ENCODE results near the gene NUP88.

The NUP88 gene

GRCh38 chr17:5418858-5419355 is 555 bp downstream of the NUP88 start:
- DNase-seq: peak; percentile 23 to 57

- DNase-seq: no peak
Observed at GRCh38 chr17:5416901-5417300, 2.6 kb downstream of the NUP88 start.

DNA sequence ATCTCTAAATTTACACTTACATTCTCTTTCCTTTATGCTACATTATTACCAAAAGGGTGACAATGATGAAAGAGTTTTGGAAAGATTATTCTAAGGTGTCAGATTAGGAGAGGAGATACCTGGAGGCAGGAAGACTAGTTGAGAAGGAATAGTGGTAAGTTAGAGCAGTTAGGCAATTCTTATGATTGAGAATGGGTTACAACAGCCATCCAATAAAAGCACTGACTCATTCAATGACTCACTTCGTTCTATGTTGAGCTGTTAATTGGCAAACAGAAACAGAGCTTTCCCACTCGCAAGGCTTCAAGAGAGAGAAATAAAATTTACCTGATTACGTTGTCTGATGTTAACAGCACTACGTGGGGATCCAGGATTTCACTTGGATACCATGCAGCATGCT is 5.8 kb downstream of the NUP88 start:
- DNase-seq: no peak

DNA sequence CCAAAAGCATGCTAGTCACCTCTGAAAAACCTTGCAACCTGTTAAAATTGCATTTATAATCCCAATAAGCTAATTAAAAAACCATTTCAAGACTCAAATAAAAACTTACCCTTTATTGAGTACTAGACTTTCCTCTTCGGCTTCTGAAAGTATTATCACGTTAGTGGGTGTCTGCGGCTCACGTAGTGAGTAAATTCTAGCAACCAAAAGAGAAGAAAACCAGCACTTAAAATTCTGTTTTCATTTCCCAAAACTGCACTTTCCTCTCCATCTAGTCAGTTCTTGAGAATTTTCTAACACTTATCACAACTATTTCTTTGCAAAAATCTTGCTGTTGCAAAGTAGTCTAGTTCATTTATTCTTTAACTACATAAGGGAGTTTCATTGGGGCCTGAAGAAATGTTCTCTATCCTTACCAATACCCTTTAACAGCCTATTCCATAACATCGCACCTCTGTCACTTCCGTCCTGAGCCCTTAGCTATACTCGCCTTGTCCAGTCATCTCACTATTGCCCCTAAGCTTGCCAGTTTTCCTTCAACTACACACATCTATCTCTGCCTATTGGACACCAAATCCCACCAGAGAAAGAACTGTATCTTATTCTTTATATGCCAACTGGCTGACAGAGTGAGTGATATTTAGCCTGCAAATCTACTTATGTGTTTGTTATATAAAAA is 8.7 kb downstream of the NUP88 start:
- no peak for DNase-seq

GRCh38 chr17:5408186-5408585 is 11.3 kb downstream of the NUP88 start:
- no peak for DNase-seq

DNA sequence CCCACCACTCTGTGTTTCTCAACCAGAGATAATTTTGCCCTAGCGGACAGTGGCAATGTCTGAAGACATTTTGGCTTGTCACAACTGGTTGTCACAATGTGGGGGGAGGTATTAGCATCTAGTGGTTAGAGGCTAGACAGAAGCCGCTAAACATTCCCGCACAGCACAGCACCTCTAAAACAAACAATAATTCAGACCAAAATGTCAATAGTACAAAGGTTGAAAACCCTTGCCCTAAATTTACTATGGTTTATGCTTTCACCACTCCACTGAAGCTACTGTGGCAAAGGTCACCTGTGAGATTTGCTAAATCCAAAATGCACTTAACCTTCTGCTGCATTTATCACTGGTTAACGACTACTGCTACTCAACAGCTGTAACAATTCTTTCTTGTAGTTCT is 14.1 kb downstream of the NUP88 start:
- DNase-seq: no peak

GRCh38 chr17:5399767-5400166 is 19.7 kb downstream of the NUP88 start:
- DNase-seq: no peak

DNA sequence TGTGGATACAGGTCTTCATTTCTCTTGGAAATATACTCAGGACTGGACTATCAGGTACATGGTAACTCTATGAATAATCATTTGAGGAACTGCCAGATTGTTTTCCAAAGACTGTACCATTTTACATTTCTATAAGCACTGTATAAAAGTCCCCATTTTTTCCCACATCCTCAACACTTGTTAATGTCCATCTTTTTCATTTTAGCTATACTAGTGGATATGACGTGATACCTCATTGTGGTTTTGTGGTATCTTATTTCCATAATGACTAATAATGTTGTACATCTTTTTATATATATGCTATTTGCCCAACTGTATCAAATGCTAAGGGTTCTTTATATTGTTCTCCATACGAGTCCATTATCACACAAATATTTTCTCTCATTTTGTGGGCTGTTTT is 22.9 kb downstream of the NUP88 start:
- no peak for DNase-seq

DNA sequence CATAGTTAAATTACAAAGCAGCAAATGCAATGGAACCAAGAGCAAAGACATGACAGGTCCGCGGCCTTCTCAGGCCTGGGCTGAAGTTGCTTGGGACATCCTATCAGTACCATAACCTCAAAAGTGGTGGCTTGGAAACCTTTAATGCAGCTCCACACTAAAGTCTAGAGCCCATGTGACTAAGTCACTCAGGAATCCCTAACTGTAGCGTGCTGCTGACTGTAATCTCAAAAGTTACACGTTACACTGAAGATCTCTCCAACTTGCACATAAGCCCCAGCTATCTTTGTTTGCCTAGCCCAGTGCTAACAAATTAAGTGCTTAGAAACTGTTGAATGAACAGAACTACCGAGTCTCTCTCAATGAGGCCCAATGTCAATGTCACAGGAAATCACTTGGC is 27.8 kb downstream of the NUP88 start:
- DNase-seq: no peak

GRCh38 chr17:5381542-5381941 is 37.9 kb downstream of the NUP88 start:
- DNase-seq: no peak

GRCh38 chr17:5380491-5381135 is 38.8 kb downstream of the NUP88 start:
- DNase-seq: no peak

GRCh38 chr17:5379351-5380107 is 39.9 kb downstream of the NUP88 start:
- DNase-seq: no peak

GRCh38 chr17:5378566-5379207 is 40.8 kb downstream of the NUP88 start:
- peak; percentile 31 to 45 for DNase-seq

- DNase-seq: no peak
Observed at GRCh38 chr17:5373112-5373511, 46.4 kb downstream of the NUP88 start.

DNA sequence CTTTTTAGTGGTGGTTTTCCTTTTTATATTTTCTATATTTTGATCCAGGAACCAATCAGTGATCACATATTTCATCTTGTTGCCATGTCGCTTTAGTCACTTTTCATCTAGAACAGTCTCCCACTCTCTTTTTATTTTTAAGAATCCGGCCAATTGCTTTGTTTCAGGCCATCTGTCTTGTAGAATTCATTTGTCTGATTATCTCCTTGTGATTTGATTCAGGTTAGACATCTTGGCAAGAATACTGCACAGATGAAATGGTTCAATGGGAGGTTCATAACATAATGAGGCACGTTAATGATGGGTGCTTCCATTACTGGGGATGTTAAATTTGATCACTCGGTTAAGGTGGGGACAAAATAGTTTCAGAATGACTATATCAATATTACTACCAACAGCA is 49.1 kb downstream of the NUP88 start:
- no peak for DNase-seq

DNA sequence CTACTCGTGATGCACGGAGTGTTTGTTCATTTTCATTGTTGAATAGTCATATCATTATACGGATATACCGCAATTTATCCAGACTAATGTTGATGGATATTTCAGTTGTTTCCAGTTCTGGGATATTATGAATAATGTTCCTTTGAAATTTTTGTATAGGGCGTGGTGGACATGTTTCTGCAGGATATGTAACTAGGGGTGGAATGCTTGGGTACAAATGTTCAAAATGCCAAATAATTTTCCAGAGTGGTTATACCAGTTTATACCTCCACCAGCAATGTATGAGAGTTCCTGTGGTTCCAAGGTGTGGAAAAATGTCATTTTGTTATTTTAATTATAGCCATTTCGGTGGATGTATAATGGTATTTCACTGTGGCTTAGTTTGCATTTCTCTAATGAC is 53.6 kb downstream of the NUP88 start:
- no peak for DNase-seq

- DNase-seq: no peak
Observed at GRCh38 chr17:5364696-5365095, 54.8 kb downstream of the NUP88 start.

- no peak for DNase-seq
Observed at GRCh38 chr17:5364156-5364555, 55.3 kb downstream of the NUP88 start.

DNA sequence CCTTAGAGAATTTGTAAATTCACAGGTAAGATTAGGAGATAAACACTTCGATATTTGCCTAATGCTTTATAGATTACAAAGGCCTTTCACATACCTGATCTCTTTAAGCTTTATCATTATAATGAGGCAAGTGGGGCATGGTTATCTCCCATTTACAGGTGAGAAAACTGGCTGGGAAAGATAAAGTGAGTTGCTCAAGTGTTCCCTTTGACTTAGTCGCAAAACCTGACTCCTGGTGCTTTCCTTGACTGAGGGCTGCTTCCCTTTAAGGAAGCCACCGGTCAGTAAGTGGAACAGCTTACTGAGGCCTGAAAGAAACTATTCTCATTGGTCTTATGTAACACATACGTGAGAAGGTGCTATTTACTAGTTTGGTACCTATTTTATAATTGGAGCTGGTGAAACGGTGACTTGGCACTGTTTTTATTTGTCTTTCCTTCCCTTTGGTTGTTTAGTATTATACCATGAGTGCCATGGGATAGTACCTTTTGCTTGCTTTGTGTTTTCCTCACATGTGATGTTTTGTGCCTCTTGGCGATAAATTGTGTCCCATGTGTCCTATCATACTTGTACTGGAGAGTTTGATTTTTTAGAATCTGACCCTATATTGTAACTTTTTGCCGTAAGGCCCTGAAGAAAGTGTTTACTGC is 57.2 kb downstream of the NUP88 start:
- no peak for DNase-seq

DNA sequence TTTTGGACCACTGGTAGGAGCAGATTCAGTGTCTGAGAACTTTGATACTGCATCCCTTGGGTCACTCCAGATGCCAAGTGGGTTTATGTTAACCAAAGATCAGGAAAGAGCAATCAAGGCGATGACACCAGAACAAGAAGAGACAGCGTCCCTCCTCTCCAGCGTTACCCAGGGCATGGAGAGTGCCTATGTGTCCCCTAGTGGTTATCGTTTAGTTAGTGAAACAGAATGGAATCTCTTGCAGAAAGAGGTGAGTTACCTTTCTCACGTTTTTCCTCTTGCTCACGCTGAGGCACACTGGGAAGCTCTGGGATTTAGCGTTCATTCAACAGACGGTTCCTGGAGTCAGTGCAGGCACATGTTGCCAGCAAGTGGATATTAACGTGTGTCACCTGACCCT is 58.0 kb downstream of the NUP88 start:
- no peak for DNase-seq

DNA sequence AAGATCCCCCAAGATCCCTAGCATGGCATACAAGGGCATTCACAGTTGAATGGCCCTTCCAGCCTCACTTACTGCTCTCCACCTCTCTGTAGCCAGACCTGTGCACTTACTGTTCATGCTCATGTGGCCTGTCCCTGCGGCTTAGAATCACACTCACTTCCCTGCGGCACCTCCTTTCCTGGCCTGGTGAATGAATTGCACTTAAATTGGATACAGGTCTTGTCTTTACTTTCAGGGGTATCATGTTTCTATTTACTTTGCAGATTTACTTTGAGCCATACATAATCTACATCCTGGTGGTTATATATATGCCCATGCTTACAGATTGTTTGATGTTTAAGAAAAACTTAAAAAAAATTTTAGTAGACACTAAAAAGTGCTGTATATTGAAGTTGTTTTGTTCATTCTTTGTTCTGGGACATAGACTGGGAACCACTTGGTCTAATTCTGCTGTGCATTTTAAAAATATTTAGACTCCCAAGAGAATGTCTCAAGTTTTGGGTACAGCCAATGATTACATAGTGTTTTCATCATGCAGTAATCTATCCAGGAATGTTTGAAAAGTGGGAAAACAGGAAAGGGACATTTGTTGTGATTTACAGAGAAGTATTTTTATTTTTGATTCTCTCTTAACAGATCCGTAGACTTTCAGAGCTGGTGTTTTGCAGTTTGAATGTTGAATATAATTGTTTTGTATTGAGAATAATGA is 63.9 kb downstream of the NUP88 start:
- DNase-seq: no peak

GRCh38 chr17:5354886-5355415 is 64.5 kb downstream of the NUP88 start:
- no peak for DNase-seq
